ENCODE measurements around the gene SARS2.
"Not testable (repeated sequence)": the region's sequence is repeated elsewhere in the genome, so short reads cannot be mapped to it uniquely, and the experiment has no call there.

SARS2 gene

DNA sequence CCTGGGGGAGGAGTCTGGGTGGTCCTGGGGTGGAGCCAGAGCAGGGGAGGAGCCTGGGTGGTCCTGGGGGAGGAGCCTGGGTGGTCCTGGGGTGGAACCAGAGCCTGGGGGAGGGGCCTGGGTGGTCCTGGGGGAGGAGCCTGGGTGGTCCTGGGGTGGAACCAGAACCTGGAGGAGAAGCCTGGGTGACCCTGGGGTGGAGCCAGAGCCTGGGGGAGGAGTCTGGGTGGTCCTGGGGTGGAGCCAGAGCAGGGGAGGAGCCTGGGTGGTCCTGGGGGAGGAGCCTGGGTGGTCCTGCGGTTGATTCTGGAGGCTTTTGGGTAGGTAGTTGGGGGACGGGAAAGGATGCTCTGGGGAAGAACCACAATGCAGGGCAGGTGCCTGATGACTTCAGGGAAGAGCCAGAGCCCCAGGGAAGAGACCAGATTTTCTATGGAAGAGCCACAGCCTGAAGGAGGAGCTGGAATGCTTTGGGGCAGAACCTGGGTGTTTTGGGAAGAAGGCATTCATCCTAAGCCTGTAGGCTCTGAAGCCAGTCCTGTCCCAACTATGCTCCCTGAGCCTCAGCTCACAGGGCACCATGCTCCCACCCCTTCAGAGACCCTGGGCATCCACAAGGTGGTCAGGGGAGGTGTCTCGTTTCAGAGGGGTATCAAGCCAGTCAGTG is 15.1 kb upstream of the SARS2 start:
- Histone ChIP-seq H3K79me2 (ENCODE audit: control insufficient read depth, insufficient read depth, low read length, unreplicated experiment) (no peaks in the 10 kb centered on the region), H3K36me3 (ENCODE audit: insufficient read depth, low read length) (0 out of 2 replicates have a peak, but pooled peaks cover 4% of the 10 kb centered on the region), H3K4me3 (ENCODE audit: low read depth, low read length) (no peak overlapping the region), H3K4me1 (ENCODE audit: control insufficient read depth, insufficient read depth, low read length, unreplicated experiment) (no peaks in the 10 kb centered on the region), H3K27ac (ENCODE audit: low read depth, low read length) (no peak overlapping the region), H3K27me3 (ENCODE audit: insufficient read depth, low read length) (no peaks in the 10 kb centered on the region), H2AFZ (ENCODE audit: low read length, unreplicated experiment) (no peak overlapping the region)

DNA sequence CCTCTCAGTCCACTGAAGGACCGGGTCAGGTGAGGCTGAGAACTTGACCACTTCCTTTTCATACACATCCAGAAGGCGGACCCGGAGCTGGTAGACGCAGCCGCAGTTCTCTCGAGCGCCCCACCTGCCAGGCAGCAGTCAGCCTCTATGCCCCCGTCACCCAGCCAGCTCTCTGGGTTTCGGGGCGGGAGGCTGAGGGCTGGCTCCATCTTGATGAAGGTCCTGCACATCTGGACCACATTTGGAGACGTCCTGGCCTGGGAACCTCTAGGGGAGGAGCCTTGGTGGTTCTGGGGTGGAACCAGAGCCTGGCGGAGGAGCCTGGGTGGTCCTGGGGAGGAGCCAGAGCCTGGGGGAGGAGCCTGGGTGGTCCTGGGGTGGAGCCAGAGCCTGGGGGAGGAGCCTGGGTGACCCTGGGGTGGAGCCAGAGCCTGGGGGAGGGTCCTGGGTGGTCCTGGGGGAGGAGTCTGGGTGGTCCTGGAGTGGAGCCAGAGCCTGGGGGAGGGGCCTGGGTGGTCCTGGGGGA is 14.5 kb upstream of the SARS2 start:
- H3K79me2 ChIP-seq (ENCODE audit: control insufficient read depth, insufficient read depth, low read length, unreplicated experiment): no peaks in the 10 kb centered on the region
- no peak overlapping the region for H3K27ac ChIP-seq (ENCODE audit: low read depth, low read length)
- H2AFZ ChIP-seq (ENCODE audit: low read length, unreplicated experiment): no peak overlapping the region
- no peaks in the 10 kb centered on the region for H3K4me1 ChIP-seq (ENCODE audit: control insufficient read depth, insufficient read depth, low read length, unreplicated experiment)
- H3K4me3 ChIP-seq (ENCODE audit: low read depth, low read length): no peak overlapping the region
- H3K27me3 ChIP-seq (ENCODE audit: insufficient read depth, low read length): no peaks in the 10 kb centered on the region
- H3K36me3 ChIP-seq (ENCODE audit: insufficient read depth, low read length): 0 out of 2 replicates have a peak, but pooled peaks cover 4% of the 10 kb centered on the region

DNA sequence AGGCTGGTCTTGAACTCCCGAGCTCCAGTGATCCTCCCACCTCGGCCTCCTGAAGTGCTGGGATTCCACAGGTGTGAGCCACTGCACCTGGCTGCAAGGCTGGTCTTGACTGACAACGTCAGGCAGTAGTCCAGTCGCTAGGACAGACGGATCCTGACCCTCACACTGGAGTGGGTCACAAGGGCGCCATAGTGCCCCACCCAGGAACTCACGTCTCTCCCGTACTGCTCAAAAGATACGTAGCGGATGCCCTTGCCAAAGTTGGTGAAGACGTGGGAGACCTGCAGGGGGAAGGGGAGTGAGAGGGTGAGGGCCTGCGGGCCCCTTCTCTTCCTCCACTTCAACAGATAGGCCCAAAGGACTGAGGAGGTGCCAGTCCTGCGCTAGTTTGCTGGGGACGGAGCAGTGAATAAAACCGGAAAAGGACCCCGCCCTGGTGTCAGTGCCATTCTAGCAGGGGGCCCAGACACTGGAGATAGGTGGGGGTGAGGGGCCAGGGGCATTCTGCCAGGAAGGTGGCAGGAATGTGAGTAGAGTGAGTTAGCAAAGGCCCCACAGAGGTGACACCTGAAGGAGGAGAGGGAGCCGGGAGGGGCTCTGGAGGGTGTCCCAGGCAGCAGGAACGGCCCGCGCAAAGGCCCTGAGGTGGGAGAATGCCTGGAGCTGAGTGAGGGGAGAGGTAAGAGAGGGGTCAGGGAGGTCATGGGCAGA is 12.1 kb upstream of the SARS2 start:
- Histone ChIP-seq H3K4me3 (ENCODE audit: low read depth, low read length) (no peak overlapping the region), H3K4me1 (ENCODE audit: control insufficient read depth, insufficient read depth, low read length, unreplicated experiment) (no peaks in the 10 kb centered on the region), H3K79me2 (ENCODE audit: control insufficient read depth, insufficient read depth, low read length, unreplicated experiment) (no peaks in the 10 kb centered on the region), H2AFZ (ENCODE audit: low read length, unreplicated experiment) (no peak overlapping the region), H3K27ac (ENCODE audit: low read depth, low read length) (no peak overlapping the region), H3K27me3 (ENCODE audit: insufficient read depth, low read length) (no peaks in the 10 kb centered on the region), H3K36me3 (ENCODE audit: insufficient read depth, low read length) (0 out of 2 replicates have a peak, but pooled peaks cover 4% of the 10 kb centered on the region)

DNA sequence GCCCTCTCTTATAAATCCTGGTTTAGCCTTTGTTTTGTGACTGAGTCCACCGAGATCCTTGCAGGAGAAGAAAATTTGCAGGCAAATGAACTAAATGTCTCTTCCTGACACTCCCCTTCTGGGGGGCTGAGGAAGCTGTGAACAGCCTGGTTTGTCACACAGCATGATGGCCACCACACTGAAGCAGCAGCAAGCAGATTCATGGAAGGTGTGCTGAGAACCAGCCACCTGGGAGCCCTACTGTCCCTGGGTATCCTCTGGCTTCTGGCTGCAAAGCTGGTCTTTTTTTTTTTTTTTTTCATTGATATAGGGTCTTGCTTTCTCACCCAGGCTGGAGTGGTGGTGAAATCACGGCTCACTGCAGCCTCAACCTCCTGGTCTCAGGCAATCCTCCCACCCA is 11.4 kb upstream of the SARS2 start:
- no peak overlapping the region for H3K27ac ChIP-seq (ENCODE audit: low read depth, low read length)
- H3K4me1 ChIP-seq (ENCODE audit: control insufficient read depth, insufficient read depth, low read length, unreplicated experiment): no peaks in the 10 kb centered on the region
- no peaks in the 10 kb centered on the region for H3K27me3 ChIP-seq (ENCODE audit: insufficient read depth, low read length)
- no peak overlapping the region for H3K4me3 ChIP-seq (ENCODE audit: low read depth, low read length)
- 0 out of 2 replicates have a peak, but pooled peaks cover 4% of the 10 kb centered on the region for H3K36me3 ChIP-seq (ENCODE audit: insufficient read depth, low read length)
- H3K79me2 ChIP-seq (ENCODE audit: control insufficient read depth, insufficient read depth, low read length, unreplicated experiment): no peaks in the 10 kb centered on the region
- H2AFZ ChIP-seq (ENCODE audit: low read length, unreplicated experiment): no peak overlapping the region

DNA sequence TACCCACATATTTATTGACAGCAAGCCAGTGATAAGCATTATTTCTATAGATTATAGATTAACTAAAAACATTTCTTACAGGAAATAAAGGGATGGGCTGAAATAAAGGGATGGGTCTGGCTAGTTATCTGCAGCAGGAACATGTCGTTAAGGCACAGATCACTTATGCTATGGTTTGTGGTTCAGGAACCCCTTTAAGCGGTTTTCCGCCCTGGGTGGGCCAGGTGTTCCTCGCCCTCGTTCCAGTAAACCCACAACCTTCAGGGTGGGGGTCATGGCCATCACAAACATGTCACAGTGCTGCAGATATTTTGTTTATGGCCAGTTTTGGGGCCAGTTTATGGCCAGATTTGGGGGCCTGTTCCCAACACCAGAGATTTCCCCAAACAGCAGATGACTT is 10.9 kb upstream of the SARS2 start:
- H3K36me3 ChIP-seq (ENCODE audit: insufficient read depth, low read length); H3K4me1 ChIP-seq (ENCODE audit: control insufficient read depth, insufficient read depth, low read length, unreplicated experiment); H3K27me3 ChIP-seq (ENCODE audit: insufficient read depth, low read length); H3K27ac ChIP-seq (ENCODE audit: low read depth, low read length); H3K79me2 ChIP-seq (ENCODE audit: control insufficient read depth, insufficient read depth, low read length, unreplicated experiment); H3K4me3 ChIP-seq (ENCODE audit: low read depth, low read length); H2AFZ ChIP-seq (ENCODE audit: low read length, unreplicated experiment): not testable (repeated sequence)

DNA sequence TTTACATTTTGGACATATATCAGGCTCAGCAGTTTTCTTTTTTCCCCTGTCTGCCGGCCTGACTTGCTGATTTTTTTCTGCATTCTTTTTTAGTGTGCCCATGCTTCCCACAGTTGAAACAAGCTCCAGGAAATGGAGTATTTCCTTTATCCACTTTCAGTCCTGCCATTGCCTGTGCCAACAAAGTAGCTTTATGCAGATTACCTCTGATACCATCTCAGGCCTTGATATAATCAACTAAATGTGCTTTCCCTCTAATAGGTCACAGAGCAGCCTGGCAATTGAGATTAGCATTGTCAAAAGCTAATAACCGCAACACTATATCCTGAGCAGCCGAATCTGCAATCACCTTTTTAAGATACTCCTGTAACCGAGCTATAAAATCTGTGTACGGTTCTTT is 9.4 kb upstream of the SARS2 start:
- Histone ChIP-seq H3K4me1 (ENCODE audit: control insufficient read depth, insufficient read depth, low read length, unreplicated experiment) (no peaks in the 10 kb centered on the region), H3K79me2 (ENCODE audit: control insufficient read depth, insufficient read depth, low read length, unreplicated experiment) (no peaks in the 10 kb centered on the region), H3K27me3 (ENCODE audit: insufficient read depth, low read length) (no peaks in the 10 kb centered on the region), H2AFZ (ENCODE audit: low read length, unreplicated experiment) (no peak overlapping the region), H3K36me3 (ENCODE audit: insufficient read depth, low read length) (no peaks in the 10 kb centered on the region), H3K27ac (ENCODE audit: low read depth, low read length) (no peak overlapping the region), H3K4me3 (ENCODE audit: low read depth, low read length) (no peak overlapping the region)

GRCh38 chr19:38933544-38933943 is 3.0 kb upstream of the SARS2 start:
- peaks cover 17% of the 10 kb centered on the region for H3K79me2 ChIP-seq (ENCODE audit: control insufficient read depth, insufficient read depth, low read length, unreplicated experiment)
- H3K4me1 ChIP-seq (ENCODE audit: control insufficient read depth, insufficient read depth, low read length, unreplicated experiment): peaks cover 7% of the 10 kb centered on the region
- no peak overlapping the region for H2AFZ ChIP-seq (ENCODE audit: low read length, unreplicated experiment)

GRCh38 chr19:38932425-38933179 is 2.0 kb upstream of the SARS2 start:
- no peaks in the 10 kb centered on the region for H3K36me3 ChIP-seq (ENCODE audit: insufficient read depth, low read length)
- H2AFZ ChIP-seq (ENCODE audit: low read length, unreplicated experiment): no peak overlapping the region
- H3K27ac ChIP-seq (ENCODE audit: low read depth, low read length): no peak overlapping the region
- H3K4me3 ChIP-seq (ENCODE audit: low read depth, low read length): peak overlapping the region; percentile 94; the same call in 1 of the 2 replicates
- no peaks in the 10 kb centered on the region for H3K27me3 ChIP-seq (ENCODE audit: insufficient read depth, low read length)
- H3K4me1 ChIP-seq (ENCODE audit: control insufficient read depth, insufficient read depth, low read length, unreplicated experiment): peaks cover 7% of the 10 kb centered on the region
- H3K79me2 ChIP-seq (ENCODE audit: control insufficient read depth, insufficient read depth, low read length, unreplicated experiment): peaks cover 17% of the 10 kb centered on the region

More at GRCh38 chr19:38933544-38933943, 3.0 kb upstream of the SARS2 start:
- Histone ChIP-seq H3K27ac (ENCODE audit: low read depth, low read length) (no peak overlapping the region), H3K36me3 (ENCODE audit: insufficient read depth, low read length) (no peaks in the 10 kb centered on the region), H3K27me3 (ENCODE audit: insufficient read depth, low read length) (no peaks in the 10 kb centered on the region), H3K4me3 (ENCODE audit: low read depth, low read length) (no peak overlapping the region)

GRCh38 chr19:38931521-38931793 is 894 bp upstream of the SARS2 start:
- Histone ChIP-seq H3K4me1 (ENCODE audit: control insufficient read depth, insufficient read depth, low read length, unreplicated experiment) (peaks cover 7% of the 10 kb centered on the region), H3K79me2 (ENCODE audit: control insufficient read depth, insufficient read depth, low read length, unreplicated experiment) (peaks cover 17% of the 10 kb centered on the region), H3K36me3 (ENCODE audit: insufficient read depth, low read length) (no peaks in the 10 kb centered on the region), H2AFZ (ENCODE audit: low read length, unreplicated experiment) (no peak overlapping the region), H3K4me3 (ENCODE audit: low read depth, low read length) (peak overlapping the region; percentile 94), H3K27ac (ENCODE audit: low read depth, low read length) (no peak overlapping the region), H3K27me3 (ENCODE audit: insufficient read depth, low read length) (no peaks in the 10 kb centered on the region)

GRCh38 chr19:38930776-38931520 is 385 bp upstream of the SARS2 start, which contains the start of gene MRPS12:
MRPS12 (plus strand) TSS chr19:38930944; CDS start chr19:38931295, 351 bp downstream.
- peak within 1 kb of the TSS; percentile 75 for H3K27ac ChIP-seq (ENCODE audit: low read depth, low read length)

More at GRCh38 chr19:38930776-38931520, 385 bp upstream of the SARS2 start, which contains the start of gene MRPS12:
- H2AFZ ChIP-seq (ENCODE audit: low read length, unreplicated experiment): peak within 1 kb of the TSS; percentile 39
- peak within 1 kb of the TSS; percentile 94 for H3K4me3 ChIP-seq (ENCODE audit: low read depth, low read length)
- H3K4me1 ChIP-seq (ENCODE audit: control insufficient read depth, insufficient read depth, low read length, unreplicated experiment): peaks cover 7% of the 10 kb centered on the region
- peaks cover 17% of the 10 kb centered on the region for H3K79me2 ChIP-seq (ENCODE audit: control insufficient read depth, insufficient read depth, low read length, unreplicated experiment)
- no peaks in the 10 kb centered on the region for H3K36me3 ChIP-seq (ENCODE audit: insufficient read depth, low read length)
- H3K27me3 ChIP-seq (ENCODE audit: insufficient read depth, low read length): no peaks in the 10 kb centered on the region

All from ACC112 (cell line).